GM19193 (cell line): ENCODE measurements around the gene MARCHF10.

Experiments used
- POLR2A ChIP-seq: IDR thresholded peaks from 4 replicates; pipeline ENCODE4 v1.6.1; 2011; ENCODE audit not compliant: insufficient read depth, insufficient read length; ENCODE audit errors: extremely low read depth

The MARCHF10 gene

DNA sequence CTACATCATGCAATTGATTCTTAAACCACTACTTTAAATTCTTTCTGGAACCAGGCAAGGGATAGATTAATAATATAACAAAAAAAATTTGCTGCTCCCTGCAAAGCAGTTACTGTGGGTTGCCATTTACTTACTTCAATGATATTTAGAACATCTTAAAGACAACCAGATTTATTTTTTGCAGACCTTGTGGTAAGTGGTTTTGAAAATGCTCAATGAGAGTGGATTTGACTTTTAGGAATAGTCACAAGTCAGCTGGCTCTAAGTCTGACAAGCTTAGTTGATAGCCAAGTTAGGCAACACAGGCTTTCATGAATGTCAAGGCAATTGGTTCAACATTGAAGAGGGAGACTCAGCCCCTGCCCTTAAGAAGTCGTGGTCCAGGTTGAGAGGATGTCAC lies 11.8 kb downstream of the MARCHF10 start:
- TF ChIP-seq POLR2A: no peak

GRCh38 chr17:62794666-62794971 lies 13.5 kb downstream of the MARCHF10 start:
- TF ChIP-seq POLR2A: no peak

- no peak for TF ChIP-seq POLR2A
Observed at GRCh38 chr17:62793919-62794665, 14.0 kb downstream of the MARCHF10 start.

DNA sequence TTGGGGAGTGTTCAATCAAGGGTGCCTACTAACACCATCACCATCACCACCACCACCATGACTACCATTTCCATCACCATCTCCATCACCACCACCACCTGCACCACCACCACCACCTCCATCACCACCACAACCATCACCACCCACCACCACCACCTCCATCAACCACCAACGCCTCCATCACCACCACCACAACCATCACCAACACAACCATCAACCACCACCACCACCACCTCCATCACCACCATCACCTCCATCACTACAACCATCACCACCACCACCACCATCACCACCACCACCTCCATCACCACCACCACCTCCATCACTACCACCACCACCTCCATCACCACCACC lies 15.7 kb downstream of the MARCHF10 start:
- no peak for TF ChIP-seq POLR2A

DNA sequence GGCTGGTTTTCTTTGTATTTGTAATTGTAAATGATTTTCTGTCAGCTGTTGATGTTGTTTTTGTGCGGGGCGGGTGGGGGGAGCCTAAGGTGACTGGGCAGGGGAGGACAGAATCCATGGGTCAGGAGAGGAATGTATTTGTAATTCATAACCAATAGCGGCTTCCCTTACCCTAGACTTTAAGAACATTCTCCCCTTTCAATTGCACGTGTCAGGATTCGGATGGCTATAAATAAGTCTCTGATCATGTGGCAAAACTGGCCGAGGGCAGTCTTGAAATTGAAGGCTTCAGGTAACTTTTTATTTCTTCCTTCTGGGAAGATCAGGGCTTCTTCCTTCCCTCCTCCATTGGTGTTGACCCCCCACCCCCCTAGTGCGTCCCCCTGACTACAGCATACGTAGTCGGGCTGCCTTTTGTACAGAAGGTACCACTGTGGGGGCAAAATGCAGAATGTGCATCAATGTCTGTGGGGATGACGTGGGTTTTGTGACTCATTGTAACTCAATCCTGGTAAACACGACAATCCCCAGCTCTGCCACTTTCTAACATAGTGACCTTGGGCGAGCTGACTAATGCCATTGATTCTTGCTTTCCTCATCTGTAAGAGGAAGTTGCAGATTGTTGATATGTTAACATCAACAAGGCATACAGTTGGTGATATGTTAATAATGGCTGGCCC lies 16.2 kb downstream of the MARCHF10 start:
- no peak for TF ChIP-seq POLR2A

GRCh38 chr17:62791235-62791734 lies 16.8 kb downstream of the MARCHF10 start:
- no peak for TF ChIP-seq POLR2A

GRCh38 chr17:62790564-62790986 lies 17.5 kb downstream of the MARCHF10 start:
- no peak for TF ChIP-seq POLR2A

- no peak for TF ChIP-seq POLR2A
Observed at GRCh38 chr17:62787366-62787765, 20.7 kb downstream of the MARCHF10 start.

GRCh38 chr17:62786646-62787045 lies 21.5 kb downstream of the MARCHF10 start:
- no peak for TF ChIP-seq POLR2A

GRCh38 chr17:62782730-62783270 lies 25.3 kb downstream of the MARCHF10 start:
- no peak for TF ChIP-seq POLR2A

DNA sequence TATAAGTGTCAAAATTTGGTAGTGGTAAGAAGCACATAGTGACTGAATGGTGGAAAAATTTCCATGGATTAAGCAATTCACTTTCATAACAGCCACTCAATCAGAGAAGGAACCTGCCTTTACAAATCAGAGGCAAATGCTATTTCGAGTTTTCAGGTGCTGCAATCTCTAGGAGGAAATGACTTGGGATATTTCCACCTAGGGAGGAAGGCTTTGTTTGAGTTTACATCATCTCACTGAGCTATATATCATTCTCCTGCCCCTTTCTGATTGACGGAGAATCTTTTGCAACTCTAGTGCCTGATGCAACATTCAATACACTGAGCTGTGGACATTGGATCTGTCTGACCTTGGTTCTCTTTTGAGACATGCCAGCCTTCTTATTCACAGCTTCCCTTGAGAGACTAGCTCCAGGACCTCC lies 26.3 kb downstream of the MARCHF10 start:
- no peak for TF ChIP-seq POLR2A

DNA sequence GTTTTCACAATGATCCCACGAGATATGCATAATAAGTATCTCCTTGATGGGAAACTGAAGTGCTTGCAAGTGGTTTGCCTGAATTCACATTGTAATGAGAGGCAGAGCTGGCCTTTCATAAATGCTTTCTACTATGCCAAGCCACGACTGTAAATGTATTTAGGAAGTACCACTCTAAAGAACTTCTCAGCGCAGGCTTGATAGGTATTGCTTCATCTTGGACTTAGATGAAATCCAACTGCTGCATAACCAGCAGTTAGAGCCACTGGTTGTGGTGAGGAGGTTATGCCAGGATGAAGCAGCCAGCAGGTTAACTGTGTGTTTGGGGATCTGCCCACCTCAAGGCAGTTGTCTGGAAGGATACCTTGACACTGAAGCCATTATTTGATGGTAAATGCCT lies 26.8 kb downstream of the MARCHF10 start:
- TF ChIP-seq POLR2A: no peak

GRCh38 chr17:62780951-62781350 lies 27.2 kb downstream of the MARCHF10 start:
- no peak for TF ChIP-seq POLR2A

DNA sequence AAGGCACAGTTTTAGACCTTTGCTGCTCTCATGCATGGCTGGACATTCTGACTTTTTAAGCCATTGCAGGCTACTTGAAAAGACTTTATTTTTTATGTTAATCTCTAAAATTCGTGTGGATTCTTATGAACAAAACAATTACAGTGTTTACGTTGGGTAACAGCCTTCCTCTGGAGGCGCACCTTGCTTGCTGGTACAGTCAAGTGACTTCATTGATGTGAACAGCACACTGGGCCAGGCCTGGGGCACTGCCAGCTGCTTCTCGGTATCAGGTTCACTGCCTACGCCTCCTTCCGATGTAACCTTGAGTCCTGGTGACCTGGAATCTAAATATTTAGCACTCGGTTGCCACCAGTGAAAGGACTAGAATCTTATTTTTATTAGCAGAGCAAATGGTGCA lies 27.8 kb downstream of the MARCHF10 start:
- TF ChIP-seq POLR2A: no peak

GRCh38 chr17:62778990-62779681 lies 29.0 kb downstream of the MARCHF10 start:
- TF ChIP-seq POLR2A: no peak
